ENCODE results near the gene MZB1. TPM values are rescaled to one million over a fixed set of nuclear protein-coding genes. Genes with fewer than 3 reads are reported as not detected.

MZB1 gene, protein sequence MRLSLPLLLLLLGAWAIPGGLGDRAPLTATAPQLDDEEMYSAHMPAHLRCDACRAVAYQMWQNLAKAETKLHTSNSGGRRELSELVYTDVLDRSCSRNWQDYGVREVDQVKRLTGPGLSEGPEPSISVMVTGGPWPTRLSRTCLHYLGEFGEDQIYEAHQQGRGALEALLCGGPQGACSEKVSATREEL
- polyA plus RNA-seq (2012; rRNA removed) = 0.06 TPM in 1 of 2 replicates, not detected in the other
- not detected in 2 replicates for polyA plus RNA-seq (2012; cell fraction: cytosol; rRNA removed)
- 0.10 and 0.16 TPM in 2 replicates for polyA plus RNA-seq (2012; cell fraction: nucleus; rRNA removed)

DNA sequence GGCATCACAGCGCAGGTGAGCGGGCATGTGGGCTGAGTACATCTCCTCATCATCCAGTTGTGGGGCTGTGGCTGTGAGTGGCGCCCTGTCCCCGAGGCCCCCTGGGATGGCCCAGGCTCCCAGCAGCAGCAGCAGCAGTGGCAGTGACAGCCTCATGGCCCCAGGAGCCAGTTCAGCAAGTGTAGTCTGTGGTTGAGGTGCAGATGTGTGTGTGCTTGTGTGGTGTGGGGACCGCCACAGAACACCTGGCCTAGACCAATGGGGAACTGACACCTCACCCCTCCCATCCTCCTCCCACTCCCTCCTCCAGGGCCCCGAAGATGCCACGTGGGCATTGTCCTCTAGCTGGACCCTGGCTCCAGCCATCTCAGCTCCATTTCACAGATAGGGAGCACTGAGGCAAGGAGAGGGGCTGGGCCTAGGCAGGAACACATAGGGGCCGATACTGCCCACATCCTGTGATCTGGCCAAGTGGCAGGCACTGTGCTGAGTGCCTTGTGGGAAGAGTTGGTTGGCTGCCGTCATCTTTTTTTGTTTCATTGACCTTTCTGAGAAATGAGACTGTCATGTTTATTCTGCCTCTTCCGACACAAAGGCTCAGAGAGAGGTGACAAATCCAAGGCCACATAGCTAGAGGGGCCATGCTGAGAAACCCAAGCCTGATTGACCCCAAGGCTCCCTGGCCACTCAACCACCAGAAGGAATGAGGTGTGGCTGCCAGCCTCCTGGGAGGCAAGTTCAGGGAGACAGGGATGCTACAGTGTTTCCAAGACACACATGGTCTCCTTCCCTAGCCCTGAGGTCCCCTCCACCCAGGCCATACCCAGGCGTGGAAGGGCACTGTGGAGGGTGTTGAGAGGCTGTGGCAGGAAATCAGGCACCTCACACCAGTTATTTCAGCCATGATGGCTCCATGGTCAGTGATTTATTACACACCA lies at the start of gene MZB1:
TSS of gene MZB1 (minus strand) at position 213 of the 938 bp plus-strand sequence. CDS start at position 156, 57 bp downstream.
- no peak for TF ChIP-seq TCF12 (IDR thresholded peaks at IDR 0.05)
- TF ChIP-seq RCOR1 (IDR thresholded peaks at IDR 0.05; ENCODE audit: low read length) = no peak
- no peak for TF ChIP-seq USF1 (IDR thresholded peaks at IDR 0.05; ENCODE audit: borderline replicate concordance, low read depth)
- no peak for TF ChIP-seq EP300 (IDR thresholded peaks at IDR 0.05; ENCODE audit: borderline replicate concordance in 1 of 2, low read depth in 1 of 2, low read length in 1 of 2)
- TF ChIP-seq RFX5 (IDR thresholded peaks at IDR 0.05; ENCODE audit: low read length) = no peak
- no peak for TF ChIP-seq MXI1 (IDR thresholded peaks at IDR 0.05; ENCODE audit: low read depth, low read length)
- no peak for TF ChIP-seq RXRA (IDR thresholded peaks at IDR 0.05; ENCODE audit: borderline replicate concordance, low read depth)
- TF ChIP-seq USF2 (IDR thresholded peaks at IDR 0.05; ENCODE audit: borderline replicate concordance, low read depth, low read length) = no peak
- TF ChIP-seq, protein P1, sequence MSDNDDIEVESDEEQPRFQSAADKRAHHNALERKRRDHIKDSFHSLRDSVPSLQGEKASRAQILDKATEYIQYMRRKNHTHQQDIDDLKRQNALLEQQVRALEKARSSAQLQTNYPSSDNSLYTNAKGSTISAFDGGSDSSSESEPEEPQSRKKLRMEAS (IDR thresholded peaks at IDR 0.05; ENCODE audit: low read depth) = no peak
- TF ChIP-seq, protein P2, sequence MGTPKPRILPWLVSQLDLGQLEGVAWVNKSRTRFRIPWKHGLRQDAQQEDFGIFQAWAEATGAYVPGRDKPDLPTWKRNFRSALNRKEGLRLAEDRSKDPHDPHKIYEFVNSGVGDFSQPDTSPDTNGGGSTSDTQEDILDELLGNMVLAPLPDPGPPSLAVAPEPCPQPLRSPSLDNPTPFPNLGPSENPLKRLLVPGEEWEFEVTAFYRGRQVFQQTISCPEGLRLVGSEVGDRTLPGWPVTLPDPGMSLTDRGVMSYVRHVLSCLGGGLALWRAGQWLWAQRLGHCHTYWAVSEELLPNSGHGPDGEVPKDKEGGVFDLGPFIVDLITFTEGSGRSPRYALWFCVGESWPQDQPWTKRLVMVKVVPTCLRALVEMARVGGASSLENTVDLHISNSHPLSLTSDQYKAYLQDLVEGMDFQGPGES (IDR thresholded peaks at IDR 0.05; ENCODE audit: low read depth, low read length) = no peak
- TF ChIP-seq MEF2A (IDR thresholded peaks at IDR 0.05; ENCODE audit: borderline replicate concordance, low read depth) = no peak
- TF ChIP-seq POLR2AphosphoS5 (IDR thresholded peaks at IDR 0.05; ENCODE audit: low read depth, low read length) = no peak
- TF ChIP-seq, protein P3, sequence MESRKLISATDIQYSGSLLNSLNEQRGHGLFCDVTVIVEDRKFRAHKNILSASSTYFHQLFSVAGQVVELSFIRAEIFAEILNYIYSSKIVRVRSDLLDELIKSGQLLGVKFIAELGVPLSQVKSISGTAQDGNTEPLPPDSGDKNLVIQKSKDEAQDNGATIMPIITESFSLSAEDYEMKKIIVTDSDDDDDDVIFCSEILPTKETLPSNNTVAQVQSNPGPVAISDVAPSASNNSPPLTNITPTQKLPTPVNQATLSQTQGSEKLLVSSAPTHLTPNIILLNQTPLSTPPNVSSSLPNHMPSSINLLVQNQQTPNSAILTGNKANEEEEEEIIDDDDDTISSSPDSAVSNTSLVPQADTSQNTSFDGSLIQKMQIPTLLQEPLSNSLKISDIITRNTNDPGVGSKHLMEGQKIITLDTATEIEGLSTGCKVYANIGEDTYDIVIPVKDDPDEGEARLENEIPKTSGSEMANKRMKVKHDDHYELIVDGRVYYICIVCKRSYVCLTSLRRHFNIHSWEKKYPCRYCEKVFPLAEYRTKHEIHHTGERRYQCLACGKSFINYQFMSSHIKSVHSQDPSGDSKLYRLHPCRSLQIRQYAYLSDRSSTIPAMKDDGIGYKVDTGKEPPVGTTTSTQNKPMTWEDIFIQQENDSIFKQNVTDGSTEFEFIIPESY (IDR thresholded peaks at IDR 0.05; ENCODE audit: borderline replicate concordance, low read depth) = no peak
- TF ChIP-seq PBX3 (IDR thresholded peaks at IDR 0.05) = no peak
- no peak for TF ChIP-seq JUND (IDR thresholded peaks at IDR 0.05)
- TF ChIP-seq TEAD4 (IDR thresholded peaks at IDR 0.05; ENCODE audit: borderline replicate concordance, insufficient read depth) = no peak
- no peak for TF ChIP-seq FOSL2 (IDR thresholded peaks at IDR 0.05; ENCODE audit: borderline replicate concordance, low read depth)
- H3K9me3 ChIP-seq = no peaks in the 10 kb centered on the region
- H3K36me3 ChIP-seq (replicated peaks in 1 of 2; ENCODE audit: control insufficient read depth in 1 of 2, insufficient read depth in 2 of 2, low read length in 1 of 2) = no peaks in the 10 kb centered on the region
- DNase-seq = no peak
- no peak within 1 kb of the TSS for H2AFZ ChIP-seq (ENCODE audit: low read depth)
- no peaks in the 10 kb centered on the region for H3K79me2 ChIP-seq (ENCODE audit: insufficient read depth)
- H3K27ac ChIP-seq (ENCODE audit: low read depth in 2 of 2, low read length in 1 of 2) = no peak within 1 kb of the TSS
- H3K4me1 ChIP-seq (ENCODE audit: control insufficient read depth in 1 of 2, insufficient read depth in 2 of 2, low read depth in 1 of 2, low read length in 1 of 2) = peaks cover 0 to 3% of the 10 kb centered on the region in 2 experiments; a peak in 1 of 4 replicates
- H3K27me3 ChIP-seq (ENCODE audit: insufficient read depth) = peaks cover 12% of the 10 kb centered on the region; the same call in 1 of the 2 replicates
- ChIA-PET POLR2A (no interaction called here), CTCF (interaction anchor here (0.6 to 6.3 kb wide), 2 partner anchors 13 to 48 kb away, joined by 3 to 29 read pairs; partner anchors contain the start of gene SPATA24)
- no peaks in the 10 kb centered on the region for H3F3A ChIP-seq (replicated peaks; ENCODE audit: insufficient read depth)
- H3K4me2 ChIP-seq = no peak within 1 kb of the TSS
- H4K20me1 ChIP-seq (ENCODE audit: insufficient read depth) = no peaks in the 10 kb centered on the region
- H3K4me3 ChIP-seq (ENCODE audit: low read depth in 2 of 2, low read length in 1 of 2) = no peak within 1 kb of the TSS
- no peak within 1 kb of the TSS for H3K9ac ChIP-seq
- H3K9me2 ChIP-seq = no peaks in the 10 kb centered on the region
- 93% methylated on average over 9 of the region's 11 CpGs for WGBS (ENCODE audit: low lambda C conversion rate)

All from SK-N-SH (cell line).